ENCODE results near the gene SLC35F6.

SLC35F6 gene

GRCh38 chr2:26723991-26724750 is 39.9 kb upstream of the SLC35F6 start:
- H3K4me3 Mint-ChIP-seq, result no peak overlapping the region
- H3K9me3 Mint-ChIP-seq, result no peaks in the 10 kb centered on the region
- no peaks in the 10 kb centered on the region for H3K36me3 Mint-ChIP-seq (ENCODE audit: insufficient read depth)
- no peak overlapping the region for H3K27ac Mint-ChIP-seq (ENCODE audit: low read depth)
- peaks cover 7% of the 10 kb centered on the region for H3K27me3 Mint-ChIP-seq
- ATAC-seq (replicated peaks; ENCODE audit: extremely low read depth, poor library complexity, severe bottlenecking) (no peak), DNase-seq (ENCODE audit: low spot score in 2 of 2) (no peak)
- no peaks in the 10 kb centered on the region for H3K4me1 Mint-ChIP-seq

- Mint-ChIP-seq H3K27me3 (peaks cover 9% of the 10 kb centered on the region), H3K27ac (ENCODE audit: low read depth) (no peak overlapping the region), H3K4me3 (no peak overlapping the region), H3K9me3 (no peaks in the 10 kb centered on the region), H3K4me1 (no peaks in the 10 kb centered on the region), H3K36me3 (ENCODE audit: insufficient read depth) (no peaks in the 10 kb centered on the region)
- DNase-seq (ENCODE audit: low spot score in 2 of 2) (no peak), ATAC-seq (replicated peaks; ENCODE audit: extremely low read depth, poor library complexity, severe bottlenecking) (no peak)
These were observed 39.1 kb upstream of the SLC35F6 start for GRCh38 chr2:26724784-26725520.

GRCh38 chr2:26725521-26725820 is 38.6 kb upstream of the SLC35F6 start:
- H3K36me3 Mint-ChIP-seq (ENCODE audit: insufficient read depth), result no peaks in the 10 kb centered on the region
- no peaks in the 10 kb centered on the region for H3K4me1 Mint-ChIP-seq
- H3K9me3 Mint-ChIP-seq, result no peaks in the 10 kb centered on the region
- peaks cover 12% of the 10 kb centered on the region for H3K27me3 Mint-ChIP-seq
- no peak overlapping the region for H3K4me3 Mint-ChIP-seq
- no peak for DNase-seq (ENCODE audit: low spot score in 2 of 2)
- H3K27ac Mint-ChIP-seq (ENCODE audit: low read depth), result no peak overlapping the region
- no peak for ATAC-seq (replicated peaks; ENCODE audit: extremely low read depth, poor library complexity, severe bottlenecking)

GRCh38 chr2:26726228-26726627 is 37.9 kb upstream of the SLC35F6 start:
- Mint-ChIP-seq H3K4me3 (no peak overlapping the region), H3K4me1 (no peaks in the 10 kb centered on the region), H3K27me3 (peaks cover 19% of the 10 kb centered on the region), H3K9me3 (no peaks in the 10 kb centered on the region), H3K27ac (ENCODE audit: low read depth) (no peak overlapping the region), H3K36me3 (ENCODE audit: insufficient read depth) (no peaks in the 10 kb centered on the region)
- ATAC-seq (replicated peaks; ENCODE audit: extremely low read depth, poor library complexity, severe bottlenecking), result no peak
- DNase-seq (ENCODE audit: low spot score in 2 of 2), result no peak

GRCh38 chr2:26727641-26728561 is 36.2 kb upstream of the SLC35F6 start:
- no peak for DNase-seq (ENCODE audit: low spot score in 2 of 2)
- no peak overlapping the region for H3K4me3 Mint-ChIP-seq
- no peak overlapping the region for H3K27ac Mint-ChIP-seq (ENCODE audit: low read depth)
- peaks cover 36% of the 10 kb centered on the region for H3K27me3 Mint-ChIP-seq
- no peaks in the 10 kb centered on the region for H3K36me3 Mint-ChIP-seq (ENCODE audit: insufficient read depth)
- no peaks in the 10 kb centered on the region for H3K4me1 Mint-ChIP-seq
- H3K9me3 Mint-ChIP-seq, result no peaks in the 10 kb centered on the region
- no peak for ATAC-seq (replicated peaks; ENCODE audit: extremely low read depth, poor library complexity, severe bottlenecking)

GRCh38 chr2:26729311-26729710 is 34.8 kb upstream of the SLC35F6 start:
- Mint-ChIP-seq H3K4me1 (no peaks in the 10 kb centered on the region), H3K27ac (ENCODE audit: low read depth) (no peak overlapping the region), H3K9me3 (no peaks in the 10 kb centered on the region), H3K27me3 (peaks cover 47% of the 10 kb centered on the region), H3K36me3 (ENCODE audit: insufficient read depth) (no peaks in the 10 kb centered on the region), H3K4me3 (no peak overlapping the region)
- ATAC-seq (replicated peaks; ENCODE audit: extremely low read depth, poor library complexity, severe bottlenecking), result no peak
- DNase-seq (ENCODE audit: low spot score in 2 of 2), result no peak

- peaks cover 61% of the 10 kb centered on the region for H3K27me3 Mint-ChIP-seq
- DNase-seq (ENCODE audit: low spot score in 2 of 2), result no peak
- H3K27ac Mint-ChIP-seq (ENCODE audit: low read depth), result no peak overlapping the region
These were observed 33.3 kb upstream of the SLC35F6 start for GRCh38 chr2:26730549-26731344.

GRCh38 chr2:26731714-26732113 is 32.4 kb upstream of the SLC35F6 start:
- Mint-ChIP-seq H3K9me3 (no peaks in the 10 kb centered on the region), H3K4me3 (no peak overlapping the region), H3K4me1 (no peaks in the 10 kb centered on the region), H3K27me3 (peaks cover 62% of the 10 kb centered on the region), H3K27ac (ENCODE audit: low read depth) (no peak overlapping the region), H3K36me3 (ENCODE audit: insufficient read depth) (no peaks in the 10 kb centered on the region)
- DNase-seq (ENCODE audit: low spot score in 2 of 2) (no peak), ATAC-seq (replicated peaks; ENCODE audit: extremely low read depth, poor library complexity, severe bottlenecking) (no peak)

More at GRCh38 chr2:26730549-26731344, 33.3 kb upstream of the SLC35F6 start:
- no peaks in the 10 kb centered on the region for H3K4me1 Mint-ChIP-seq
- no peak for ATAC-seq (replicated peaks; ENCODE audit: extremely low read depth, poor library complexity, severe bottlenecking)
- H3K4me3 Mint-ChIP-seq, result no peak overlapping the region
- no peaks in the 10 kb centered on the region for H3K36me3 Mint-ChIP-seq (ENCODE audit: insufficient read depth)
- no peaks in the 10 kb centered on the region for H3K9me3 Mint-ChIP-seq

- no peaks in the 10 kb centered on the region for H3K4me1 Mint-ChIP-seq
- H3K27ac Mint-ChIP-seq (ENCODE audit: low read depth), result no peak overlapping the region
- DNase-seq (ENCODE audit: low spot score in 2 of 2), result no peak
- H3K27me3 Mint-ChIP-seq, result peaks cover 70% of the 10 kb centered on the region
- no peaks in the 10 kb centered on the region for H3K36me3 Mint-ChIP-seq (ENCODE audit: insufficient read depth)
- no peaks in the 10 kb centered on the region for H3K9me3 Mint-ChIP-seq
- no peak for ATAC-seq (replicated peaks; ENCODE audit: extremely low read depth, poor library complexity, severe bottlenecking)
- H3K4me3 Mint-ChIP-seq, result no peak overlapping the region
These were observed 31.6 kb upstream of the SLC35F6 start for GRCh38 chr2:26732446-26732845.

- no peak for DNase-seq (ENCODE audit: low spot score in 2 of 2)
- Mint-ChIP-seq H3K4me1 (no peaks in the 10 kb centered on the region), H3K27ac (ENCODE audit: low read depth) (no peak overlapping the region), H3K4me3 (no peak overlapping the region), H3K36me3 (ENCODE audit: insufficient read depth) (no peaks in the 10 kb centered on the region), H3K9me3 (no peaks in the 10 kb centered on the region), H3K27me3 (peaks cover 74% of the 10 kb centered on the region)
- no peak for ATAC-seq (replicated peaks; ENCODE audit: extremely low read depth, poor library complexity, severe bottlenecking)
These were observed 30.7 kb upstream of the SLC35F6 start for GRCh38 chr2:26733413-26733812.

GRCh38 chr2:26735097-26735496 is 29.0 kb upstream of the SLC35F6 start:
- DNase-seq (ENCODE audit: low spot score in 2 of 2) (no peak), ATAC-seq (replicated peaks; ENCODE audit: extremely low read depth, poor library complexity, severe bottlenecking) (no peak)
- no peaks in the 10 kb centered on the region for H3K4me1 Mint-ChIP-seq
- H3K4me3 Mint-ChIP-seq, result no peak overlapping the region
- no peaks in the 10 kb centered on the region for H3K36me3 Mint-ChIP-seq (ENCODE audit: insufficient read depth)
- H3K9me3 Mint-ChIP-seq, result no peaks in the 10 kb centered on the region
- no peak overlapping the region for H3K27ac Mint-ChIP-seq (ENCODE audit: low read depth)
- H3K27me3 Mint-ChIP-seq, result peaks cover 65% of the 10 kb centered on the region
